DND-41 (cell line): ENCODE data around the gene ALDH1A3.

Experiments
- ATAC-seq: fragments of 200-7000 bp; cut with Tn5 transposase; 3 replicates; pipeline ENCODE4 v1.9.1; 2021; ENCODE audit warnings: low read depth; ENCODE audit not compliant: insufficient read depth
- DNase-seq: peaks from one replicate; pipeline ENCODE4 v3.0.0-alpha.2; 2020
- H2AFZ ChIP-seq: 2 replicates; pipeline ENCODE4 v1.6.0; 2012; ENCODE audit warnings: low read depth, low read length
- H3K27ac ChIP-seq: 2 replicates; pipeline ENCODE4 v1.5.1; 2012; ENCODE audit warnings: low read length, inconsistent platforms
- H3K27me3 ChIP-seq: fragments of 200-600 bp; sonication (generic); 2 replicates; pipeline ENCODE4 v1.6.0; 2012; ENCODE audit warnings: low read length, mild to moderate bottlenecking, inconsistent platforms; ENCODE audit not compliant: insufficient read depth, poor library complexity
- H3K36me3 ChIP-seq: 2 replicates; pipeline ENCODE4 v1.5.1; 2012; ENCODE audit warnings: low read length, inconsistent platforms; ENCODE audit not compliant: insufficient read depth
- H3K4me1 ChIP-seq: 2 replicates; pipeline ENCODE4 v1.5.1; 2012; ENCODE audit warnings: mild to moderate bottlenecking, low read length; ENCODE audit not compliant: insufficient read depth
- H3K4me2 ChIP-seq: 2 replicates; pipeline ENCODE4 v1.6.0; 2012; ENCODE audit warnings: mild to moderate bottlenecking, moderate library complexity, low read length, inconsistent platforms; ENCODE audit not compliant: insufficient read depth
- H3K4me3 ChIP-seq, 2 experiments: fragments of 200-600 bp in 1 of 2; shearing (Covaris generic) in 1 of 2; 2 replicates each; pipeline ENCODE4 v1.5.1; 2012 to 2016; ENCODE audit warnings: inconsistent platforms in 2 of 2, low read length in 2 of 2, mild to moderate bottlenecking in 2 of 2, low read depth in 1 of 2, moderate library complexity in 1 of 2
- H3K79me2 ChIP-seq: 2 replicates; pipeline ENCODE4 v1.6.0; 2012; ENCODE audit warnings: low read length, inconsistent platforms; ENCODE audit not compliant: insufficient read depth
- H3K9ac ChIP-seq: 2 replicates; pipeline ENCODE4 v1.6.0; 2012; ENCODE audit warnings: low read depth, mild to moderate bottlenecking, inconsistent platforms, low read length, moderate library complexity
- H3K9me3 ChIP-seq: 2 replicates; pipeline ENCODE4 v1.5.1; 2012; ENCODE audit warnings: low read length, moderate library complexity, mild to moderate bottlenecking, inconsistent platforms; ENCODE audit not compliant: insufficient read depth, severe bottlenecking
- H4K20me1 ChIP-seq: 2 replicates; pipeline ENCODE4 v1.6.0; 2012; ENCODE audit warnings: low read length; ENCODE audit not compliant: insufficient read depth
- EZH2 ChIP-seq: IDR thresholded peaks from 3 replicates; pipeline ENCODE4 v1.6.1; 2012; ENCODE audit warnings: borderline replicate concordance, low read depth, mild to moderate bottlenecking, moderate library complexity, low read length, inconsistent platforms; ENCODE audit not compliant: severe bottlenecking
- TF ChIP-seq, protein P1 (sequence below): IDR thresholded peaks from 2 replicates; pipeline ENCODE4 v1.5.1; 2012; ENCODE audit warnings: borderline replicate concordance, low read length, moderate library complexity, mild to moderate bottlenecking; ENCODE audit not compliant: poor library complexity, severe bottlenecking; ENCODE audit errors: extremely low read depth

ALDH1A3 gene

DNA sequence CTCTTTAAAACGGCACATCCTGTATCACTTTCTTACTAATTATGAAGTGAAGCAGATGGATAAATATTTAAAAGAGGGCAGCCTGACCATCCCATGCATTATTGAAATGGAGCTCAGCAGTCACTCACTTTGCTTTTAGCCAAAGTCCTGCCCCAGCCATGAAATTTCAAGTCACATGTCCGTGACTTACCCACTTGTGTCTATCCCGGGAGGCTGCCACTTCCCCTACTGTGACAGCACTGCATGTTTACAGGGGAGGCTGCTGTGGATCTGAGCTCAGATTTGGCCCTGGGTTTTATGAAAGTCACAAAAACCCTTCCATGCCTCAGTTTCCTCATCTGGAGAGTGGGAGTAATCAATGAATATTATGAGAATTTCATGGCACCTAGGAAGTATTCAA is 21.7 kb downstream of the ALDH1A3 start:
- TF ChIP-seq, protein P1, sequence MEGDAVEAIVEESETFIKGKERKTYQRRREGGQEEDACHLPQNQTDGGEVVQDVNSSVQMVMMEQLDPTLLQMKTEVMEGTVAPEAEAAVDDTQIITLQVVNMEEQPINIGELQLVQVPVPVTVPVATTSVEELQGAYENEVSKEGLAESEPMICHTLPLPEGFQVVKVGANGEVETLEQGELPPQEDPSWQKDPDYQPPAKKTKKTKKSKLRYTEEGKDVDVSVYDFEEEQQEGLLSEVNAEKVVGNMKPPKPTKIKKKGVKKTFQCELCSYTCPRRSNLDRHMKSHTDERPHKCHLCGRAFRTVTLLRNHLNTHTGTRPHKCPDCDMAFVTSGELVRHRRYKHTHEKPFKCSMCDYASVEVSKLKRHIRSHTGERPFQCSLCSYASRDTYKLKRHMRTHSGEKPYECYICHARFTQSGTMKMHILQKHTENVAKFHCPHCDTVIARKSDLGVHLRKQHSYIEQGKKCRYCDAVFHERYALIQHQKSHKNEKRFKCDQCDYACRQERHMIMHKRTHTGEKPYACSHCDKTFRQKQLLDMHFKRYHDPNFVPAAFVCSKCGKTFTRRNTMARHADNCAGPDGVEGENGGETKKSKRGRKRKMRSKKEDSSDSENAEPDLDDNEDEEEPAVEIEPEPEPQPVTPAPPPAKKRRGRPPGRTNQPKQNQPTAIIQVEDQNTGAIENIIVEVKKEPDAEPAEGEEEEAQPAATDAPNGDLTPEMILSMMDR = no peak
- no peak for TF ChIP-seq EZH2
- Histone ChIP-seq H2AFZ (no peak overlapping the region), H3K4me3 (no peak overlapping the region), H3K36me3 (no peaks in the 10 kb centered on the region), H3K79me2 (no peaks in the 10 kb centered on the region), H3K4me1 (no peaks in the 10 kb centered on the region), H3K9ac (no peak overlapping the region), H3K27ac (no peak overlapping the region), H3K4me2 (no peak overlapping the region), H4K20me1 (no peaks in the 10 kb centered on the region), H3K9me3 (no peaks in the 10 kb centered on the region), H3K27me3 (peaks cover 5% of the 10 kb centered on the region)
- ATAC-seq (no peak), DNase-seq (no peak)

- peaks cover 10% of the 10 kb centered on the region for H3K27me3 ChIP-seq
- DNase-seq (no peak), ATAC-seq (no peak)
- no peak overlapping the region for H2AFZ ChIP-seq
- TF ChIP-seq, protein P1 = no peak
- H3K9me3 ChIP-seq = no peaks in the 10 kb centered on the region
- H4K20me1 ChIP-seq = no peaks in the 10 kb centered on the region
- no peak overlapping the region for H3K4me2 ChIP-seq
- no peak overlapping the region for H3K9ac ChIP-seq
- H3K4me1 ChIP-seq = no peaks in the 10 kb centered on the region
- H3K4me3 ChIP-seq = no peak overlapping the region
- H3K79me2 ChIP-seq = no peaks in the 10 kb centered on the region
- no peak overlapping the region for H3K27ac ChIP-seq
- no peaks in the 10 kb centered on the region for H3K36me3 ChIP-seq
Measured at GRCh38 chr15:100901702-100902435, 22.2 kb downstream of the ALDH1A3 start.

DNA sequence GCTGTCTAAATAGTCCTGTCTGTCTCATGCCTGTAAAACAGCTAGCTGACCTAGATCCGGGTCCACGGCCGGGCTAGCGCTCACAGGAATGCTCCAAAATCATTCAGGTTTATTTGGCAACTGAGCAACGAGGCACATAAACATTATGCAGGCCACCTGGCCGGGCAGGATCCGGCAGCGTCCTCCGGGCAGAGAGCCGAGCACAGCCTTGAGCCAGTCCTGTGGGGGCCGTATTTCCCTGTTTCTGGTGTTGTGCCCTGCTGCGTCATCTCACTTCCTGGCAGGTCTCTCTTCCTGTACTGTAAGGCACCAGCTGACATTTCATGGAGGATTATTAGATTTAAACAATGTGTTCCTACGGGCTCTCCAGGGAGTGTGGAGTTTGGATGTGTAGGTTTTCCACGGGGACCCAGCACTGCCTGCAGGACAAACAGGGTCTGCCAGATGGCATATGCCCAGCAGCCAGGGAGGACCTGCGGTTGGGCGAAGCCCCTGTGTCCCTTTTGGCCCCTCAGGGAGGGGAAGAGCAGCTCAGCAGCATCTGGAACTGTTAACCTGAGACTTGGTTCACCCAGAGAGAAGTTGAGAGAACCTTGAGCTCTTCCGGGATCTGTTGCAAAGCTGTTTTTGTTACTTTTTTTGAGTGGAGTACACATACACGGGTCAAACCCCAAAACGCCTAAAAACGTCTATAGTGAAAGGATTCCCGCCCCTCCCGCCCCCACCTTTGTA is 23.0 kb downstream of the ALDH1A3 start:
- H3K79me2 ChIP-seq = no peaks in the 10 kb centered on the region
- ATAC-seq (no peak), DNase-seq (no peak)
- no peaks in the 10 kb centered on the region for H3K36me3 ChIP-seq
- H3K9ac ChIP-seq = no peak overlapping the region
- H3K9me3 ChIP-seq = no peaks in the 10 kb centered on the region
- H3K4me3 ChIP-seq = no peak overlapping the region
- H3K27ac ChIP-seq = no peak overlapping the region
- peaks cover 14% of the 10 kb centered on the region for H3K27me3 ChIP-seq
- H4K20me1 ChIP-seq = no peaks in the 10 kb centered on the region
- TF ChIP-seq EZH2 = no peak
- TF ChIP-seq, protein P1 = no peak
- H3K4me1 ChIP-seq = no peaks in the 10 kb centered on the region
- H3K4me2 ChIP-seq = no peak overlapping the region
- H2AFZ ChIP-seq = no peak overlapping the region
